Neural cell (in vitro differentiated cells): ENCODE measurements around the gene TMEM179B.

Experiments used
- EP300 ChIP-seq: fragments of 450-650 bp; conservative IDR thresholded peaks from 2 replicates; pipeline ENCODE4 v1.6.1; 2014; ENCODE audit warnings: antibody characterized with exemption, mild to moderate bottlenecking, moderate library complexity; ENCODE audit not compliant: poor library complexity, severe bottlenecking
- EZH2 ChIP-seq: fragments of 200-600, 300-800 bp; shearing (Covaris generic), sonication (generic); IDR thresholded peaks from 2 replicates; pipeline ENCODE4 v1.6.1; 2014; ENCODE audit warnings: antibody characterized with exemption, low read length, borderline replicate concordance, mild to moderate bottlenecking; ENCODE audit not compliant: insufficient read depth, poor library complexity, severe bottlenecking
- MXI1 ChIP-seq: fragments of 450-650 bp; conservative IDR thresholded peaks from 2 replicates; pipeline ENCODE4 v1.6.1; 2014; ENCODE audit warnings: antibody characterized with exemption, mild to moderate bottlenecking; ENCODE audit not compliant: poor library complexity, severe bottlenecking
- POLR2AphosphoS5 ChIP-seq: IDR thresholded peaks from 2 replicates; pipeline ENCODE4 v1.6.1; 2012
- RAD21 ChIP-seq: fragments of 450-650 bp; conservative IDR thresholded peaks from 2 replicates; pipeline ENCODE4 v1.6.1; 2014; ENCODE audit warnings: antibody characterized with exemption, mild to moderate bottlenecking, moderate library complexity
- SMC3 ChIP-seq: fragments of 450-650 bp; conservative IDR thresholded peaks from 2 replicates; pipeline ENCODE4 v1.6.1; 2014; ENCODE audit warnings: antibody characterized with exemption, mild to moderate bottlenecking, moderate library complexity; ENCODE audit not compliant: poor library complexity
- TAF1 ChIP-seq: IDR thresholded peaks from 2 replicates; pipeline ENCODE4 v1.6.1; 2012; ENCODE audit warnings: low read depth
- TF ChIP-seq, protein P1 (sequence below): fragments of 450-650 bp; IDR thresholded peaks from 2 replicates; pipeline ENCODE4 v1.5.1; 2014; ENCODE audit warnings: antibody characterized with exemption, mild to moderate bottlenecking, moderate library complexity; ENCODE audit not compliant: poor library complexity, severe bottlenecking
- TF ChIP-seq, protein P2 (sequence below): IDR thresholded peaks from 2 replicates; pipeline ENCODE4 v1.6.1; 2012; ENCODE audit warnings: borderline replicate concordance

DNA sequence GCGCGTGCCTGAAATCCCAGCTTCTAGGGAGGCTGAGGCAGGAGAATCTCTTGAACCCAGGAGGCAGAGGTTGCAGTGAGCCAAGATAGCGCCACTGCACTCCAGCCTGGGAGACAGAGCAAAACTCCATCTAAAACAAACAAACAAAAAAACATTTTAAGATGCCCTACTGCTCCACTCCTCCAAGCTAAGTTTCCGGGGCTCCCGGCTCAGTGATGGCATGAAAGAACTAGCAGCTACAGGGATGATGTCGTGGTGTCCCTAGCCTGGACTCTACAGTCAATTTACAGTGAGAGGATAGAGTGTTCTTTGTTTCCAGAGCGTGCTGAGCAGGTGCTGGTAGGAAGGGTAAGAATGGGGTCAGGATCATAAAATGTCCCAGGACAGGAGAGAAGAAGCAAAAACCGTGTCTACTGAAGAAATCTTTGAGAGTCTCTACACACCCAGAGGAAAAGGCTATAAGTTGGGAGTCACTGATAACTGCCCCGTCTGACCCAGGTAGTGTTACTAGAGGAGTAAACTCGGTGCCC is 32.1 kb upstream of the TMEM179B start:
- TF ChIP-seq, protein P1, sequence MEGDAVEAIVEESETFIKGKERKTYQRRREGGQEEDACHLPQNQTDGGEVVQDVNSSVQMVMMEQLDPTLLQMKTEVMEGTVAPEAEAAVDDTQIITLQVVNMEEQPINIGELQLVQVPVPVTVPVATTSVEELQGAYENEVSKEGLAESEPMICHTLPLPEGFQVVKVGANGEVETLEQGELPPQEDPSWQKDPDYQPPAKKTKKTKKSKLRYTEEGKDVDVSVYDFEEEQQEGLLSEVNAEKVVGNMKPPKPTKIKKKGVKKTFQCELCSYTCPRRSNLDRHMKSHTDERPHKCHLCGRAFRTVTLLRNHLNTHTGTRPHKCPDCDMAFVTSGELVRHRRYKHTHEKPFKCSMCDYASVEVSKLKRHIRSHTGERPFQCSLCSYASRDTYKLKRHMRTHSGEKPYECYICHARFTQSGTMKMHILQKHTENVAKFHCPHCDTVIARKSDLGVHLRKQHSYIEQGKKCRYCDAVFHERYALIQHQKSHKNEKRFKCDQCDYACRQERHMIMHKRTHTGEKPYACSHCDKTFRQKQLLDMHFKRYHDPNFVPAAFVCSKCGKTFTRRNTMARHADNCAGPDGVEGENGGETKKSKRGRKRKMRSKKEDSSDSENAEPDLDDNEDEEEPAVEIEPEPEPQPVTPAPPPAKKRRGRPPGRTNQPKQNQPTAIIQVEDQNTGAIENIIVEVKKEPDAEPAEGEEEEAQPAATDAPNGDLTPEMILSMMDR = no peak
- TF ChIP-seq EP300 = no peak
- TF ChIP-seq, protein P2, sequence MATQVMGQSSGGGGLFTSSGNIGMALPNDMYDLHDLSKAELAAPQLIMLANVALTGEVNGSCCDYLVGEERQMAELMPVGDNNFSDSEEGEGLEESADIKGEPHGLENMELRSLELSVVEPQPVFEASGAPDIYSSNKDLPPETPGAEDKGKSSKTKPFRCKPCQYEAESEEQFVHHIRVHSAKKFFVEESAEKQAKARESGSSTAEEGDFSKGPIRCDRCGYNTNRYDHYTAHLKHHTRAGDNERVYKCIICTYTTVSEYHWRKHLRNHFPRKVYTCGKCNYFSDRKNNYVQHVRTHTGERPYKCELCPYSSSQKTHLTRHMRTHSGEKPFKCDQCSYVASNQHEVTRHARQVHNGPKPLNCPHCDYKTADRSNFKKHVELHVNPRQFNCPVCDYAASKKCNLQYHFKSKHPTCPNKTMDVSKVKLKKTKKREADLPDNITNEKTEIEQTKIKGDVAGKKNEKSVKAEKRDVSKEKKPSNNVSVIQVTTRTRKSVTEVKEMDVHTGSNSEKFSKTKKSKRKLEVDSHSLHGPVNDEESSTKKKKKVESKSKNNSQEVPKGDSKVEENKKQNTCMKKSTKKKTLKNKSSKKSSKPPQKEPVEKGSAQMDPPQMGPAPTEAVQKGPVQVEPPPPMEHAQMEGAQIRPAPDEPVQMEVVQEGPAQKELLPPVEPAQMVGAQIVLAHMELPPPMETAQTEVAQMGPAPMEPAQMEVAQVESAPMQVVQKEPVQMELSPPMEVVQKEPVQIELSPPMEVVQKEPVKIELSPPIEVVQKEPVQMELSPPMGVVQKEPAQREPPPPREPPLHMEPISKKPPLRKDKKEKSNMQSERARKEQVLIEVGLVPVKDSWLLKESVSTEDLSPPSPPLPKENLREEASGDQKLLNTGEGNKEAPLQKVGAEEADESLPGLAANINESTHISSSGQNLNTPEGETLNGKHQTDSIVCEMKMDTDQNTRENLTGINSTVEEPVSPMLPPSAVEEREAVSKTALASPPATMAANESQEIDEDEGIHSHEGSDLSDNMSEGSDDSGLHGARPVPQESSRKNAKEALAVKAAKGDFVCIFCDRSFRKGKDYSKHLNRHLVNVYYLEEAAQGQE = no peak
- no peak for TF ChIP-seq TAF1
- TF ChIP-seq POLR2AphosphoS5 = no peak
- no peak for TF ChIP-seq SMC3
- TF ChIP-seq RAD21 = no peak
- no peak for TF ChIP-seq EZH2
- no peak for TF ChIP-seq MXI1
